Tibial nerve (tissue), 4 donors: ENCODE data around the gene LYPD3.

Experiments
- CTCF ChIP-seq, 5 experiments: fragments of 200-600 bp in 3 of 5; fragments of 450-650 bp in 2 of 5; sonication (generic) in 3 of 5; IDR thresholded peaks; one replicate each; pipeline ENCODE4 v1.5.1; 2016 to 2019; ENCODE audit warnings: antibody characterized with exemption in 5 of 5, mild to moderate bottlenecking in 3 of 5, moderate library complexity in 2 of 5
- EP300 ChIP-seq, 2 donors: sonication (generic); formaldehyde crosslinking; IDR thresholded peaks; one replicate each; pipeline ENCODE4 v1.6.1; 2017; ENCODE audit warnings: antibody characterized with exemption in 2 of 2, mild to moderate bottlenecking in 1 of 2
- POLR2A ChIP-seq, 2 donors: fragments of 450-650 bp; IDR thresholded peaks; one replicate each; pipeline ENCODE4 v1.6.1; 2017; ENCODE audit warnings: antibody characterized with exemption in 2 of 2, mild to moderate bottlenecking in 2 of 2, moderate library complexity in 2 of 2

GRCh38 chr19:43437712-43438111 lies 27.7 kb downstream of the LYPD3 start:
- no peak for TF ChIP-seq CTCF (IDR thresholded peaks at IDR 0.05)
- no peak for TF ChIP-seq POLR2A (IDR thresholded peaks at IDR 0.05)
- TF ChIP-seq EP300 (IDR thresholded peaks at IDR 0.05): no peak
